IPS-15b (cell line): ENCODE results near the gene PCDH15.

Experiments
- H3K27me3 ChIP-seq: one replicate; pipeline ENCODE4 v1.6.1; 2013; ENCODE audit warnings: low read length; ENCODE audit not compliant: control insufficient read depth, insufficient read depth
- H3K36me3 ChIP-seq: one replicate; pipeline ENCODE4 v1.6.1; 2013; ENCODE audit warnings: low read length; ENCODE audit not compliant: control insufficient read depth, insufficient read depth
- H3K4me1 ChIP-seq: one replicate; pipeline ENCODE4 v1.6.1; 2013; ENCODE audit warnings: mild to moderate bottlenecking, low read length; ENCODE audit not compliant: control insufficient read depth, insufficient read depth
- H3K4me3 ChIP-seq: one replicate; pipeline ENCODE4 v1.5.1; 2013; ENCODE audit warnings: low read depth, low read length
- H3K9ac ChIP-seq: one replicate; pipeline ENCODE4 v1.6.1; 2013; ENCODE audit warnings: low read depth, mild to moderate bottlenecking, low read length
- H3K9me3 ChIP-seq: one replicate; pipeline ENCODE4 v1.6.1; 2013; ENCODE audit warnings: mild to moderate bottlenecking, low read length; ENCODE audit not compliant: control insufficient read depth, insufficient read depth

The PCDH15 gene

GRCh38 chr10:53894145-53894544 lies 906.9 kb downstream of the PCDH15 start:
- no peaks in the 10 kb centered on the region for H3K36me3 ChIP-seq
- H3K9ac ChIP-seq, result no peak overlapping the region
- no peak overlapping the region for H3K4me3 ChIP-seq
- no peaks in the 10 kb centered on the region for H3K27me3 ChIP-seq
- no peaks in the 10 kb centered on the region for H3K9me3 ChIP-seq
- no peaks in the 10 kb centered on the region for H3K4me1 ChIP-seq

GRCh38 chr10:53893061-53893460 lies 908.0 kb downstream of the PCDH15 start:
- H3K9ac ChIP-seq, result no peak overlapping the region
- H3K9me3 ChIP-seq, result no peaks in the 10 kb centered on the region
- no peaks in the 10 kb centered on the region for H3K36me3 ChIP-seq
- no peaks in the 10 kb centered on the region for H3K4me1 ChIP-seq
- H3K27me3 ChIP-seq, result no peaks in the 10 kb centered on the region
- no peak overlapping the region for H3K4me3 ChIP-seq

GRCh38 chr10:53886325-53887300 lies 914.4 kb downstream of the PCDH15 start:
- H3K36me3 ChIP-seq, result no peaks in the 10 kb centered on the region
- H3K9ac ChIP-seq, result no peak overlapping the region
- H3K4me1 ChIP-seq, result no peaks in the 10 kb centered on the region
- no peaks in the 10 kb centered on the region for H3K27me3 ChIP-seq
- no peak overlapping the region for H3K4me3 ChIP-seq
- no peaks in the 10 kb centered on the region for H3K9me3 ChIP-seq

GRCh38 chr10:53864846-53865245 lies 936.2 kb downstream of the PCDH15 start:
- no peaks in the 10 kb centered on the region for H3K27me3 ChIP-seq
- no peaks in the 10 kb centered on the region for H3K4me1 ChIP-seq
- H3K9me3 ChIP-seq, result no peaks in the 10 kb centered on the region
- H3K4me3 ChIP-seq, result no peak overlapping the region
- H3K9ac ChIP-seq, result no peak overlapping the region
- no peaks in the 10 kb centered on the region for H3K36me3 ChIP-seq

GRCh38 chr10:53852450-53853175 lies 948.4 kb downstream of the PCDH15 start:
- H3K4me3 ChIP-seq, result no peak overlapping the region
- H3K36me3 ChIP-seq, result no peaks in the 10 kb centered on the region

GRCh38 chr10:53846809-53847208 lies 954.2 kb downstream of the PCDH15 start:
- no peaks in the 10 kb centered on the region for H3K27me3 ChIP-seq
- H3K36me3 ChIP-seq, result no peaks in the 10 kb centered on the region
- no peak overlapping the region for H3K4me3 ChIP-seq
- no peak overlapping the region for H3K9ac ChIP-seq
- no peaks in the 10 kb centered on the region for H3K4me1 ChIP-seq
- H3K9me3 ChIP-seq, result no peaks in the 10 kb centered on the region

More at GRCh38 chr10:53852450-53853175, 948.4 kb downstream of the PCDH15 start:
- H3K9me3 ChIP-seq, result no peaks in the 10 kb centered on the region
- H3K27me3 ChIP-seq, result no peaks in the 10 kb centered on the region
- H3K9ac ChIP-seq, result no peak overlapping the region
- no peaks in the 10 kb centered on the region for H3K4me1 ChIP-seq

- H3K9me3 ChIP-seq, result no peaks in the 10 kb centered on the region
- H3K9ac ChIP-seq, result no peak overlapping the region
- H3K36me3 ChIP-seq, result no peaks in the 10 kb centered on the region
- H3K27me3 ChIP-seq, result no peaks in the 10 kb centered on the region
- no peaks in the 10 kb centered on the region for H3K4me1 ChIP-seq
- H3K4me3 ChIP-seq, result no peak overlapping the region
Observed at GRCh38 chr10:53843736-53844362, 957.2 kb downstream of the PCDH15 start.

GRCh38 chr10:53841483-53842145 lies 959.4 kb downstream of the PCDH15 start:
- Histone ChIP-seq H3K36me3 (no peaks in the 10 kb centered on the region), H3K4me1 (no peaks in the 10 kb centered on the region), H3K4me3 (no peak overlapping the region), H3K27me3 (no peaks in the 10 kb centered on the region), H3K9me3 (no peaks in the 10 kb centered on the region), H3K9ac (no peak overlapping the region)

GRCh38 chr10:53840653-53841052 lies 960.4 kb downstream of the PCDH15 start:
- Histone ChIP-seq H3K36me3 (no peaks in the 10 kb centered on the region), H3K9me3 (no peaks in the 10 kb centered on the region), H3K4me1 (no peaks in the 10 kb centered on the region), H3K27me3 (no peaks in the 10 kb centered on the region), H3K4me3 (no peak overlapping the region), H3K9ac (no peak overlapping the region)

GRCh38 chr10:53839440-53840039 lies 961.5 kb downstream of the PCDH15 start:
- Histone ChIP-seq H3K4me3 (no peak overlapping the region), H3K4me1 (no peaks in the 10 kb centered on the region), H3K9ac (no peak overlapping the region), H3K36me3 (no peaks in the 10 kb centered on the region), H3K27me3 (no peaks in the 10 kb centered on the region), H3K9me3 (no peaks in the 10 kb centered on the region)

- no peaks in the 10 kb centered on the region for H3K36me3 ChIP-seq
- H3K9me3 ChIP-seq, result no peaks in the 10 kb centered on the region
- no peak overlapping the region for H3K9ac ChIP-seq
- no peaks in the 10 kb centered on the region for H3K27me3 ChIP-seq
- H3K4me3 ChIP-seq, result no peak overlapping the region
- no peaks in the 10 kb centered on the region for H3K4me1 ChIP-seq
Observed at GRCh38 chr10:53836638-53837037, 964.4 kb downstream of the PCDH15 start.
